ENCODE data around the gene PPIF. TPM values are rescaled to one million over a fixed set of nuclear protein-coding genes. Genes with fewer than 3 reads are reported as not detected.

Gene PPIF
- total RNA-seq, 4 donors from 2014 or later: 39.1 to 82.1 (median 67.9) TPM

GRCh38 chr10:79328147-79328701 lies 19.0 kb upstream of the PPIF start:
- intact Hi-C loops (cut with DNase I; ENCODE audit: low total_unique reads): no loop called here
- TF ChIP-seq CTCF (IDR thresholded peaks at IDR 0.05 in 4 of 5, conservative IDR thresholded peaks at IDR 0.05 in 1 of 5) (no peak), POLR2A (IDR thresholded peaks at IDR 0.05) (no peak)
- Histone ChIP-seq H3K9me3 (no peaks in the 10 kb centered on the region), H3K4me1 (no peaks in the 10 kb centered on the region), H3K27me3 (no peaks in the 10 kb centered on the region), H3K36me3 (no peaks in the 10 kb centered on the region), H3K4me3 (no peak overlapping the region), H3K27ac (no peak overlapping the region)
- in situ Hi-C loops (cut with MboI; ENCODE audit: low sequenced_read_pairs in 4 of 4): no loop called here
- no peak for ATAC-seq
- no peak for DNase-seq

- Histone ChIP-seq H3K27ac (no peak overlapping the region), H3K4me3 (no peak overlapping the region), H3K4me1 (no peaks in the 10 kb centered on the region), H3K9me3 (no peaks in the 10 kb centered on the region), H3K36me3 (no peaks in the 10 kb centered on the region), H3K27me3 (no peaks in the 10 kb centered on the region)
- intact Hi-C loops (cut with DNase I; ENCODE audit: low total_unique reads) (no loop called here), in situ Hi-C loops (cut with MboI; ENCODE audit: low sequenced_read_pairs in 4 of 4) (no loop called here)
- TF ChIP-seq CTCF (IDR thresholded peaks at IDR 0.05 in 4 of 5, conservative IDR thresholded peaks at IDR 0.05 in 1 of 5) (no peak), POLR2A (IDR thresholded peaks at IDR 0.05) (no peak)
- DNase-seq (no peak), ATAC-seq (no peak)
Observed at GRCh38 chr10:79328737-79329504, 18.3 kb upstream of the PPIF start.

- Histone ChIP-seq H3K4me1 (no peaks in the 10 kb centered on the region), H3K27me3 (no peaks in the 10 kb centered on the region), H3K9me3 (no peaks in the 10 kb centered on the region), H3K36me3 (no peaks in the 10 kb centered on the region), H3K27ac (no peak overlapping the region), H3K4me3 (no peak overlapping the region)
- TF ChIP-seq CTCF (IDR thresholded peaks at IDR 0.05 in 4 of 5, conservative IDR thresholded peaks at IDR 0.05 in 1 of 5) (no peak), POLR2A (IDR thresholded peaks at IDR 0.05) (no peak)
- DNase-seq: no peak
- in situ Hi-C loops (cut with MboI; ENCODE audit: low sequenced_read_pairs in 4 of 4): no loop called here
- intact Hi-C loops (cut with DNase I; ENCODE audit: low total_unique reads): no loop called here
- no peak for ATAC-seq
Observed at GRCh38 chr10:79329529-79329928, 17.7 kb upstream of the PPIF start.

- TF ChIP-seq POLR2A (IDR thresholded peaks at IDR 0.05): no peak
- TF ChIP-seq CTCF (IDR thresholded peaks at IDR 0.05 in 4 of 5, conservative IDR thresholded peaks at IDR 0.05 in 1 of 5): no peak
- Histone ChIP-seq H3K4me3 (no peak overlapping the region), H3K4me1 (peaks cover 0 to 4% of the 10 kb centered on the region in 2 donors), H3K27ac (no peak overlapping the region), H3K9me3 (no peaks in the 10 kb centered on the region), H3K27me3 (no peaks in the 10 kb centered on the region), H3K36me3 (no peaks in the 10 kb centered on the region)
- intact Hi-C loops (cut with DNase I; ENCODE audit: low total_unique reads) (no loop called here), in situ Hi-C loops (cut with MboI; ENCODE audit: low sequenced_read_pairs in 4 of 4) (no loop called here)
- no peak for ATAC-seq
- DNase-seq: no peak
Observed at GRCh38 chr10:79331226-79331625, 16.0 kb upstream of the PPIF start.

All from gastrocnemius medialis (tissue), 4 donors.